Type B pancreatic cell (in vitro differentiated cells): ENCODE results near the gene PEF1. TPM values are rescaled to one million over a fixed set of nuclear protein-coding genes. Genes with fewer than 3 reads are reported as not detected.

Experiments used
- DNase-seq: peaks from one replicate; pipeline ENCODE4 v3.0.0; 2021; ENCODE audit warnings: mixed read lengths; ENCODE audit not compliant: unreplicated experiment; ENCODE audit errors: extremely low spot score
- H3K27ac Mint-ChIP-seq: 2 replicates; pipeline ENCODE4 v1.8.0; 2021; ENCODE audit warnings: mild to moderate bottlenecking, mixed read lengths
- H3K27me3 Mint-ChIP-seq: 2 replicates; pipeline ENCODE4 v1.8.0; 2021; ENCODE audit warnings: mixed read lengths
- H3K36me3 Mint-ChIP-seq: 2 replicates; pipeline ENCODE4 v1.8.0; 2021; ENCODE audit warnings: mixed read lengths
- H3K4me1 Mint-ChIP-seq: one replicate; pipeline ENCODE4 v1.8.0; 2021; ENCODE audit warnings: mixed read lengths; ENCODE audit not compliant: unreplicated experiment
- H3K4me3 Mint-ChIP-seq: 2 replicates; pipeline ENCODE4 v1.8.0; 2021; ENCODE audit warnings: mild to moderate bottlenecking, mixed read lengths
- H3K9me3 Mint-ChIP-seq: 2 replicates; pipeline ENCODE4 v1.8.0; 2021; ENCODE audit warnings: mixed read lengths
- total RNA-seq: library from RNA; stranded (reverse); gene quantifications from 2 replicates; pipeline ENCODE4 v1.2.1, GENCODE V29; 2021; ENCODE audit warnings: low replicate concordance
- TF ChIP-seq, protein P1 (sequence below): fragments of 200-600 bp; sonication (generic); conservative IDR thresholded peaks from 2 replicates; pipeline ENCODE4 v1.5.0; 2021; ENCODE audit warnings: antibody characterized with exemption, mild to moderate bottlenecking

The PEF1 gene
- total RNA-seq, 1 donor from 2014 or later, result 45.2 TPM

DNA sequence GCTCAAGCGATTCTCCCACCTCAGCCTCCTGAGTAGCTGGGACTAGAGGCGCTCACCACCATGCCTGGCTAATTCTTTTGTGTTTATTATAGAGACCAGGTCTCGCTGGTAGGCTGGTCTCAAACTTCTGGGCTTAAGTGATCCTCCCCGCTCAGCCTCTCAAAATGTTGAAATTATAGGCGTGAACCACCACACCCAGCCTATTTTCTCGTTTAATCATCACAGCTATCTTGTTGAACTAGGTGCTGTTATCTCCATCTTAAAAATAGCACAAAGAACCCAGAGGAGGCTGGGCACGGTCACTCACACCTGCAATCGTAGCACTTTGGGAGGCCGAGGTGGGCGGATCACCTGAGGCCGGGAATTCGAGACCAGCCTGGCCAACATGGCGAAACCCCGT is 31.1 kb upstream of the PEF1 start:
- DNase-seq, result no peak
- Mint-ChIP-seq H3K27me3 (peaks cover 11% of the 10 kb centered on the region), H3K4me1 (no peaks in the 10 kb centered on the region), H3K4me3 (no peak overlapping the region), H3K27ac (no peak overlapping the region), H3K36me3 (no peaks in the 10 kb centered on the region), H3K9me3 (no peaks in the 10 kb centered on the region)
- TF ChIP-seq, protein P1, sequence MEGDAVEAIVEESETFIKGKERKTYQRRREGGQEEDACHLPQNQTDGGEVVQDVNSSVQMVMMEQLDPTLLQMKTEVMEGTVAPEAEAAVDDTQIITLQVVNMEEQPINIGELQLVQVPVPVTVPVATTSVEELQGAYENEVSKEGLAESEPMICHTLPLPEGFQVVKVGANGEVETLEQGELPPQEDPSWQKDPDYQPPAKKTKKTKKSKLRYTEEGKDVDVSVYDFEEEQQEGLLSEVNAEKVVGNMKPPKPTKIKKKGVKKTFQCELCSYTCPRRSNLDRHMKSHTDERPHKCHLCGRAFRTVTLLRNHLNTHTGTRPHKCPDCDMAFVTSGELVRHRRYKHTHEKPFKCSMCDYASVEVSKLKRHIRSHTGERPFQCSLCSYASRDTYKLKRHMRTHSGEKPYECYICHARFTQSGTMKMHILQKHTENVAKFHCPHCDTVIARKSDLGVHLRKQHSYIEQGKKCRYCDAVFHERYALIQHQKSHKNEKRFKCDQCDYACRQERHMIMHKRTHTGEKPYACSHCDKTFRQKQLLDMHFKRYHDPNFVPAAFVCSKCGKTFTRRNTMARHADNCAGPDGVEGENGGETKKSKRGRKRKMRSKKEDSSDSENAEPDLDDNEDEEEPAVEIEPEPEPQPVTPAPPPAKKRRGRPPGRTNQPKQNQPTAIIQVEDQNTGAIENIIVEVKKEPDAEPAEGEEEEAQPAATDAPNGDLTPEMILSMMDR, result no peak

DNA sequence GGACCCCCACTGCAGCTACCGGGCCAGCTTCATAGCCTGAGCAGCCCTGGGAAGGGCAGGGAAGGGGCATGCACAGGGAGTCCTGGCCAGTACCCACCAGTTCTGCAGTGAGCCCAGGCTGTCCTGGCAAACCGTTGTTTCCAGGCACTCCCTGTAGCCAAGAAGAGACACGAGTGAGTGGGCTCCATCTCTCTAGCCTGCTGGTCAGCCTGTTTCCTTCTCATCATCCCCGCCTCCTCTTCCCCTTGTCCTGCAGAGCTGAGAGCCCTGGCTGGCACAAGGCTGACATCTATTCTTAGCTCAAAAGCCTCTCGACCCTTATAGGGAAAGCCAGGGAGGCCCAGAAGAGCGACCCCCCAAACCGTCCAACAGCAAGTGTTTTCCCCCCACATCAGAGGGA is 30.5 kb upstream of the PEF1 start:
- H3K27me3 Mint-ChIP-seq, result peaks cover 14% of the 10 kb centered on the region
- H3K9me3 Mint-ChIP-seq, result no peaks in the 10 kb centered on the region
- no peak overlapping the region for H3K4me3 Mint-ChIP-seq
- no peak overlapping the region for H3K27ac Mint-ChIP-seq
- DNase-seq, result no peak
- TF ChIP-seq, protein P1, result no peak
- peaks cover 3% of the 10 kb centered on the region for H3K4me1 Mint-ChIP-seq
- H3K36me3 Mint-ChIP-seq, result no peaks in the 10 kb centered on the region

DNA sequence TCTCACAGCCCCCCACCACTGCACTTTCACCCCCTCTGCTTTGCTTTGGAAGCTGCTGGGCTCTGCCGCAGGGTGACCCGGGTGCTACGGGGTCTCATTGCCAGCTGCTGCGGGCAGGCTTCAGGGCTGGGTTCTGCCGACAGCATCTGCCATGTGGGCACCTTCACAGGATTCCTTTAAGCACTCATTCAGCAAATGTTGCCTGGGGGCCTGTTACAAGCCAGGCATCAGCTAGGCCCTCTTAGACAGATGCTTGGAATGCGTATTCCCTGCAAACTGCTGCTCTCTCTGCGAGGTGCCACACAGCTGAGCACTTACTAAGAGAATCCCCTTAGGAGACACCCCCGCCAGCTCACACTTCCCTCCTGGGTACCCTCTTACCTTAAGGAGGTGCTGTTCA is 29.9 kb upstream of the PEF1 start:
- TF ChIP-seq, protein P1, result no peak
- DNase-seq, result no peak
- H3K36me3 Mint-ChIP-seq, result no peaks in the 10 kb centered on the region
- no peak overlapping the region for H3K27ac Mint-ChIP-seq
- H3K9me3 Mint-ChIP-seq, result no peaks in the 10 kb centered on the region
- H3K27me3 Mint-ChIP-seq, result peaks cover 19% of the 10 kb centered on the region
- H3K4me3 Mint-ChIP-seq, result no peak overlapping the region
- H3K4me1 Mint-ChIP-seq, result peaks cover 8% of the 10 kb centered on the region

DNA sequence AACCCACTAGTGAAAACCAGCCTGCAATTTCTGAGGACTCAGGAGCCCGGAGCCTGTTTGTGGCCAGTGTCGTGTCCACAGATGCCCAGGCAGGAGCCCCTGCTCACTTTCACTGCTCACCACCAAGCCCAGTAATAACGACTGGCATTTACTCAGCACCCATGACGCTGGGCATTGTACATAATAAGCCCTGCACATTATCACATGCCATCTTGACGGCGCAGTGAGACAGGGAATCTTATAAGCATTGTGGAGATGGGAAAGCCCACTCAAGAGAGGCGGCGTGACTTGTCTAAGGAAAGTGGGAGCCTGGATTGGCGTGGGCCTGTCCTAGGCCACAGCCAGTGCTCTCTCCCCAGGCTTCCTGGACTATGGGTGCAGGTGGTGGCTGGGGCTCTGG is 28.8 kb upstream of the PEF1 start:
- no peaks in the 10 kb centered on the region for H3K36me3 Mint-ChIP-seq
- no peak for DNase-seq
- peaks cover 16% of the 10 kb centered on the region for H3K4me1 Mint-ChIP-seq
- no peaks in the 10 kb centered on the region for H3K9me3 Mint-ChIP-seq
- TF ChIP-seq, protein P1, result no peak
- no peak overlapping the region for H3K4me3 Mint-ChIP-seq
- peaks cover 25% of the 10 kb centered on the region for H3K27me3 Mint-ChIP-seq
- H3K27ac Mint-ChIP-seq, result no peak overlapping the region

DNA sequence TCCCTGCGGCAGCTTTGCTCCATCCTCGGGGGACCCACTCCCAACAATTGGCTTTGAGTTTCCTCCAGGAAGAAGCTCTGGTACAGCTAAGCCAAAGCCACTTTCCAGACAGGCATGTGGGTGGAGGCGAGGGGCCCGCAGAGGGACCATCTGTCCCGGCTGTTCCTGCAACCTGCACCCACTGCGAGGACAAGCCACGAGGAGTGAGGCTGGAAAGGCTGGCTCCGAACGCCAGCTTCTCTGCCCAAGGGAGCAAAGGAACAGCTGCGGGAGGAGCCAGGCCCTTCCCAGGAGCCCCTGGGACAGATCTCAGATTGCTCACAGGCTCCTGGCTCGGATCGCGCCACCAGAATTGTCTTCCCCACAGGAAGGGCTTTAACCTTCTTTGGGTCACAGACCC is 28.3 kb upstream of the PEF1 start:
- no peaks in the 10 kb centered on the region for H3K9me3 Mint-ChIP-seq
- no peak overlapping the region for H3K27ac Mint-ChIP-seq
- TF ChIP-seq, protein P1, result no peak
- H3K4me1 Mint-ChIP-seq, result peaks cover 16% of the 10 kb centered on the region
- no peak for DNase-seq
- no peaks in the 10 kb centered on the region for H3K36me3 Mint-ChIP-seq
- peaks cover 25% of the 10 kb centered on the region for H3K27me3 Mint-ChIP-seq
- H3K4me3 Mint-ChIP-seq, result no peak overlapping the region
